Kidney (tissue), 14 donors: ENCODE results near the gene DCXR. TPM values are rescaled to one million over a fixed set of nuclear protein-coding genes. Genes with fewer than 3 reads are reported as not detected.
A peak's percentile ranks its signal among the peaks of the same experiment; 100 is the strongest.

ENCODE experiments used
- DNase-seq, 5 donors: peaks; one replicate each; pipeline ENCODE4 v3.0.0-alpha.2; 2013 to 2020
- FAIRE-seq: peaks from 2 replicates; lab custom pipeline; 2012; peaks lifted over from hg19 to GRCh38; lab: Jason Lieb, UNC
- H3K27ac ChIP-seq, 2 donors: one replicate each; pipeline ENCODE4 v1.7.0; 2013; ENCODE audit warnings: low read depth in 2 of 2, low read length in 2 of 2, inconsistent platforms in 1 of 2
- H3K27me3 ChIP-seq: one replicate; pipeline ENCODE4 v1.7.1; 2013; ENCODE audit warnings: low read length, inconsistent platforms; ENCODE audit not compliant: control insufficient read depth, insufficient read depth
- H3K36me3 ChIP-seq, 3 donors: one replicate each; pipeline versions ENCODE4 v1.7.0 to v1.7.1; 2013; ENCODE audit warnings: low read length in 3 of 3, control low read depth in 1 of 3, inconsistent platforms in 1 of 3; ENCODE audit not compliant: insufficient read depth in 3 of 3, control insufficient read depth in 2 of 3
- H3K4me1 ChIP-seq, 3 donors: one replicate each; pipeline versions ENCODE4 v1.7.0 to v1.7.1; 2013; ENCODE audit warnings: low read length in 3 of 3, inconsistent platforms in 1 of 3, low read depth in 1 of 3; ENCODE audit not compliant: control insufficient read depth in 2 of 3, insufficient read depth in 2 of 3
- H3K4me3 ChIP-seq, 3 donors: one replicate each; pipeline versions ENCODE4 v1.7.0 to v1.8.1; 2013; ENCODE audit warnings: low read length in 3 of 3, control low read depth in 1 of 3, inconsistent platforms in 1 of 3
- H3K9ac ChIP-seq, 3 donors: one replicate each; pipeline versions ENCODE4 v1.7.0 to v1.7.1; 2013; ENCODE audit warnings: low read length in 3 of 3, control low read depth in 1 of 3, inconsistent platforms in 1 of 3
- H3K9me3 ChIP-seq, 3 donors: one replicate each; pipeline versions ENCODE4 v1.7.0 to v1.7.1; 2013; ENCODE audit warnings: low read length in 3 of 3, control low read depth in 1 of 3, inconsistent platforms in 1 of 3; ENCODE audit not compliant: control insufficient read depth in 2 of 3, insufficient read depth in 1 of 3
- CTCF ChIP-seq: IDR thresholded peaks from 3 replicates; pipeline ENCODE4 v1.5.1; 2012; ENCODE audit warnings: mild to moderate bottlenecking, moderate library complexity, borderline replicate concordance; ENCODE audit not compliant: insufficient read depth; ENCODE audit errors: extremely low read depth
- intact Hi-C: fragments of 100-400 bp; cut with DNase I; formaldehyde crosslinking; loops from one replicate; pipeline ENCODE4 v1.11.1; 2022
- polyA plus RNA-seq: library from polyadenylated mRNA; stranded (reverse); fragments of 350-450 nt; fragmentation: Illumina TruSeq; extraction: RNeasy Lipid Tissue Mini Kit (QIAGEN cat#74804); gene quantifications from one replicate; pipeline ENCODE4 v1.2.3, GENCODE V29; 2014; ENCODE audit warnings: low read depth, low replicate concordance; ENCODE audit not compliant: insufficient read depth
- total RNA-seq: library from RNA; stranded (reverse); fragmentation: NEBNext Ultra II Directional; extraction: Animal tissue kit (Norgen Biotek cat#: 25700); gene quantifications from one replicate; pipeline ENCODE4 v1.2.1, GENCODE V29; 2021
- donor health status: control.
- donor health status: control.
- donor health status: control.
- donor health status: control.
- donor health status: control.
- donor health status: DM: yes; HTN: yes; CAD: no.
- donor health status: Normal renal cell carcinoma (clear cell type).

The DCXR gene
- total and polyA plus RNA-seq, 2 donors from 2014 or later, result 102 to 551 TPM

GRCh38 chr17:81990836-81991683, 46.4 kb downstream of the DCXR start:
- H3K36me3 ChIP-seq, result peaks cover 0 to 5% (median 0%) of the 10 kb centered on the region in 3 donors
- no peak overlapping the region for H3K27ac ChIP-seq
- intact Hi-C loops, result no loop called here
- no peaks in the 10 kb centered on the region for H3K9me3 ChIP-seq
- DNase-seq (peak in 1 of 5 donors; percentile 55), FAIRE-seq (no peak)
- no peak overlapping the region for H3K9ac ChIP-seq
- no peak overlapping the region for H3K4me3 ChIP-seq
- no peaks in the 10 kb centered on the region for H3K27me3 ChIP-seq
- no peak for TF ChIP-seq CTCF
- peaks cover 0 to 18% (median 15%) of the 10 kb centered on the region in 3 donors for H3K4me1 ChIP-seq

- peaks cover 4 to 17% (median 7%) of the 10 kb centered on the region in 3 donors for H3K36me3 ChIP-seq
Observed at GRCh38 chr17:81987161-81987770, 50.2 kb downstream of the DCXR start.

GRCh38 chr17:81986606-81987005, 50.9 kb downstream of the DCXR start:
- no peaks in the 10 kb centered on the region for H3K9me3 ChIP-seq
- DNase-seq, result peak in 1 of 5 donors; percentile 45
- FAIRE-seq, result no peak
- H3K27ac ChIP-seq, result no peak overlapping the region
- H3K36me3 ChIP-seq, result peaks cover 4 to 17% (median 7%) of the 10 kb centered on the region in 3 donors
- no peak overlapping the region for H3K9ac ChIP-seq
- no peak for TF ChIP-seq CTCF
- intact Hi-C loops, result no loop called here
- H3K27me3 ChIP-seq, result no peaks in the 10 kb centered on the region
- no peak overlapping the region for H3K4me3 ChIP-seq
- peaks cover 0 to 7% (median 5%) of the 10 kb centered on the region in 3 donors for H3K4me1 ChIP-seq

More at GRCh38 chr17:81987161-81987770, 50.2 kb downstream of the DCXR start:
- no peak for TF ChIP-seq CTCF
- Histone ChIP-seq H3K27me3 (no peaks in the 10 kb centered on the region), H3K4me1 (peaks cover 0 to 13% (median 11%) of the 10 kb centered on the region in 3 donors), H3K27ac (no peak overlapping the region), H3K4me3 (no peak overlapping the region), H3K9me3 (no peaks in the 10 kb centered on the region), H3K9ac (no peak overlapping the region)
- no peak for FAIRE-seq
- peak in 1 of 5 donors; percentile 56 for DNase-seq
- intact Hi-C loops, result no loop called here

Other genes with a start within 250 kb of the DCXR start
- gene GCGR, start 233.5 kb downstream of the DCXR start, total RNA-seq, result 9.3 TPM
- gene GCGR, start 233.5 kb downstream of the DCXR start, polyA plus RNA-seq, result 37.2 TPM
- 88.3 TPM for gene MCRIP1, start 204.4 kb downstream of the DCXR start, total RNA-seq
- gene MCRIP1, start 204.4 kb downstream of the DCXR start, polyA plus RNA-seq, result 151 TPM
- gene PPP1R27, start 202.6 kb downstream of the DCXR start, total RNA-seq, result not detected
- not detected for gene PPP1R27, start 202.6 kb downstream of the DCXR start, polyA plus RNA-seq
- gene P4HB, start 177.2 kb downstream of the DCXR start, total RNA-seq, result 482 TPM
- 411 TPM for gene P4HB, start 177.2 kb downstream of the DCXR start, polyA plus RNA-seq
- 453 TPM for gene ARHGDIA, start 166.4 kb downstream of the DCXR start, total RNA-seq
- gene ARHGDIA, start 166.4 kb downstream of the DCXR start, polyA plus RNA-seq, result 424 TPM
- gene ALYREF, start 146.1 kb downstream of the DCXR start, total RNA-seq, result 59.3 TPM
- gene ALYREF, start 146.1 kb downstream of the DCXR start, polyA plus RNA-seq, result 45.3 TPM
- 88.6 TPM for gene ANAPC11, start 146.0 kb downstream of the DCXR start, total RNA-seq
- 220 TPM for gene ANAPC11, start 146.0 kb downstream of the DCXR start, polyA plus RNA-seq
- 0.66 TPM for gene NPB, start 135.5 kb downstream of the DCXR start, total RNA-seq
- gene NPB, start 135.5 kb downstream of the DCXR start, polyA plus RNA-seq, result 1.4 TPM
- 28.4 TPM for gene PCYT2, start 126.3 kb downstream of the DCXR start, total RNA-seq
- gene PCYT2, start 126.3 kb downstream of the DCXR start, polyA plus RNA-seq, result 104 TPM
- 25.2 TPM for gene SIRT7, start 119.5 kb downstream of the DCXR start, total RNA-seq
- gene SIRT7, start 119.5 kb downstream of the DCXR start, polyA plus RNA-seq, result 17.4 TPM
- gene MAFG, start 110.0 kb downstream of the DCXR start, total RNA-seq, result 18.2 TPM
- gene MAFG, start 110.0 kb downstream of the DCXR start, polyA plus RNA-seq, result 8.3 TPM
- 14.2 TPM for gene PYCR1, start 100.4 kb downstream of the DCXR start, total RNA-seq
- 7.9 TPM for gene PYCR1, start 100.4 kb downstream of the DCXR start, polyA plus RNA-seq
- not detected for gene MYADML2, start 90.5 kb downstream of the DCXR start, total RNA-seq
- gene MYADML2, start 90.5 kb downstream of the DCXR start, polyA plus RNA-seq, result not detected
- not detected for gene NOTUM, start 76.5 kb downstream of the DCXR start, total RNA-seq
- not detected for gene NOTUM, start 76.5 kb downstream of the DCXR start, polyA plus RNA-seq
- gene ASPSCR1, start 60.1 kb downstream of the DCXR start, total RNA-seq, result 35.2 TPM
- 57.5 TPM for gene ASPSCR1, start 60.1 kb downstream of the DCXR start, polyA plus RNA-seq
- gene CENPX, start 14.8 kb downstream of the DCXR start, total RNA-seq, result 36.9 TPM
- 93.2 TPM for gene CENPX, start 14.8 kb downstream of the DCXR start, polyA plus RNA-seq
- gene LRRC45, start 14.4 kb downstream of the DCXR start, total RNA-seq, result 9.9 TPM
- gene LRRC45, start 14.4 kb downstream of the DCXR start, polyA plus RNA-seq, result 9.9 TPM
- 2.6 TPM for gene RAC3, start 6.0 kb downstream of the DCXR start, total RNA-seq
- gene RAC3, start 6.0 kb downstream of the DCXR start, polyA plus RNA-seq, result 13.1 TPM
- gene RFNG, start 14.1 kb upstream of the DCXR start, total RNA-seq, result 29.8 TPM
- gene RFNG, start 14.1 kb upstream of the DCXR start, polyA plus RNA-seq, result 47.3 TPM
- 99.3 TPM for gene GPS1, start 14.2 kb upstream of the DCXR start, total RNA-seq
- gene GPS1, start 14.2 kb upstream of the DCXR start, polyA plus RNA-seq, result 149 TPM
- 84.8 TPM for gene DUS1L, start 28.1 kb upstream of the DCXR start, total RNA-seq
- 102 TPM for gene DUS1L, start 28.1 kb upstream of the DCXR start, polyA plus RNA-seq
- gene FASN, start 60.5 kb upstream of the DCXR start, total RNA-seq, result 43.3 TPM
- gene FASN, start 60.5 kb upstream of the DCXR start, polyA plus RNA-seq, result 13.6 TPM
- gene CCDC57, start 175.1 kb upstream of the DCXR start, total RNA-seq, result 79.4 TPM
- gene CCDC57, start 175.1 kb upstream of the DCXR start, polyA plus RNA-seq, result 46.7 TPM
- gene SLC16A3, start 191.3 kb upstream of the DCXR start, total RNA-seq, result 85.7 TPM
- gene SLC16A3, start 191.3 kb upstream of the DCXR start, polyA plus RNA-seq, result 28.8 TPM
- gene CSNK1D, start 236.0 kb upstream of the DCXR start, total RNA-seq, result 160 TPM
- 69.7 TPM for gene CSNK1D, start 236.0 kb upstream of the DCXR start, polyA plus RNA-seq